C4-2B (cell line): ENCODE results near the gene GLI3.

Source experiments
- CTCF ChIP-seq: fragments of 450-650 bp; conservative IDR thresholded peaks from 2 replicates; pipeline ENCODE4 v1.5.1; 2017; ENCODE audit warnings: mild to moderate bottlenecking
- ZFX ChIP-seq: fragments of 450-650 bp; IDR thresholded peaks from 2 replicates; pipeline ENCODE4 v1.6.1; 2017

GRCh38 chr7:42236266-42236975, 588 bp downstream of the GLI3 start:
- TF ChIP-seq CTCF (0 out of 2 replicates have a peak, but pooled peaks have one; percentile 4), ZFX (no peak)
